ENCODE measurements around the gene TERB1. TPM values are rescaled to one million over a fixed set of nuclear protein-coding genes. Genes with fewer than 3 reads are reported as not detected.

Gene TERB1
- total and polyA plus RNA-seq, 2 donors (not counting 3 experiments of a cell fraction or from before 2014, with no cell fraction given): not detected

GRCh38 chr16:66728117-66728787, 73.1 kb downstream of the TERB1 start:
- H3K9ac ChIP-seq (replicated peaks; ENCODE audit: extremely low read depth, insufficient read depth, low read length): no peak overlapping the region
- H3K36me3 ChIP-seq (ENCODE audit: control insufficient read depth in 2 of 2, extremely low read depth in 1 of 2, insufficient read depth in 2 of 2, low read length in 2 of 2): peaks cover 56 to 62% of the 10 kb centered on the region in 2 experiments
- no peaks in the 10 kb centered on the region for H3K27me3 ChIP-seq (ENCODE audit: control insufficient read depth in 2 of 2, insufficient read depth in 2 of 2, low read length in 2 of 2)
- intact Hi-C loops (cut with micrococcal nuclease): loop anchor here (1.0 kb wide), 3 partner anchors 12 to 145 kb away; partner anchors contain the start of gene DYNC1LI2
- H3K9me3 ChIP-seq (replicated peaks; ENCODE audit: control insufficient read depth, insufficient read depth, low read length): no peaks in the 10 kb centered on the region
- no peak overlapping the region for H3K27ac ChIP-seq (ENCODE audit: insufficient read depth, low read depth, low read length)
- no peak overlapping the region for H3K4me2 ChIP-seq (ENCODE audit: insufficient read depth, low read length)
- TF ChIP-seq, protein P1, sequence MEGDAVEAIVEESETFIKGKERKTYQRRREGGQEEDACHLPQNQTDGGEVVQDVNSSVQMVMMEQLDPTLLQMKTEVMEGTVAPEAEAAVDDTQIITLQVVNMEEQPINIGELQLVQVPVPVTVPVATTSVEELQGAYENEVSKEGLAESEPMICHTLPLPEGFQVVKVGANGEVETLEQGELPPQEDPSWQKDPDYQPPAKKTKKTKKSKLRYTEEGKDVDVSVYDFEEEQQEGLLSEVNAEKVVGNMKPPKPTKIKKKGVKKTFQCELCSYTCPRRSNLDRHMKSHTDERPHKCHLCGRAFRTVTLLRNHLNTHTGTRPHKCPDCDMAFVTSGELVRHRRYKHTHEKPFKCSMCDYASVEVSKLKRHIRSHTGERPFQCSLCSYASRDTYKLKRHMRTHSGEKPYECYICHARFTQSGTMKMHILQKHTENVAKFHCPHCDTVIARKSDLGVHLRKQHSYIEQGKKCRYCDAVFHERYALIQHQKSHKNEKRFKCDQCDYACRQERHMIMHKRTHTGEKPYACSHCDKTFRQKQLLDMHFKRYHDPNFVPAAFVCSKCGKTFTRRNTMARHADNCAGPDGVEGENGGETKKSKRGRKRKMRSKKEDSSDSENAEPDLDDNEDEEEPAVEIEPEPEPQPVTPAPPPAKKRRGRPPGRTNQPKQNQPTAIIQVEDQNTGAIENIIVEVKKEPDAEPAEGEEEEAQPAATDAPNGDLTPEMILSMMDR (IDR thresholded peaks at IDR 0.05; ENCODE audit: extremely low read depth in 1 of 2, insufficient read depth in 1 of 2, low read depth in 1 of 2, low read length in 2 of 2): peak; percentile 43 to 48
- TF ChIP-seq JUN (IDR thresholded peaks at IDR 0.05; ENCODE audit: borderline replicate concordance, insufficient read depth, insufficient read length, low read depth) (no peak), POLR2AphosphoS5 (IDR thresholded peaks at IDR 0.05; ENCODE audit: insufficient read depth, low read depth, low read length) (peak; percentile 33)
- dilution Hi-C loops (cut with MboI; ENCODE audit: extremely low pct_ligation_motif_present, low sequenced_read_pairs): no loop called here
- POLR2A ChIA-PET: no interaction called here
- H3K4me1 ChIP-seq (ENCODE audit: control insufficient read depth, extremely low read depth, insufficient read depth, low read length): no peaks in the 10 kb centered on the region
- H2AFZ ChIP-seq (ENCODE audit: low read depth, low read length): no peak overlapping the region
- no peaks in the 10 kb centered on the region for H3K79me2 ChIP-seq (ENCODE audit: control insufficient read depth, insufficient read depth, low read length)
- DNase-seq (ENCODE audit: low read depth, low spot score) (peak; percentile 70), FAIRE-seq (peak; percentile 81)
- no peaks in the 10 kb centered on the region for H4K20me1 ChIP-seq (replicated peaks; ENCODE audit: control insufficient read depth, extremely low read depth, insufficient read depth, low read length)
- H3K9me1 ChIP-seq (replicated peaks; ENCODE audit: control insufficient read depth, extremely low read depth, insufficient read depth, low read length): no peaks in the 10 kb centered on the region
- CTCF ChIA-PET: interaction anchor here (0.7 to 4.1 kb wide), 14 partner anchors 9 to 321 kb away, joined by 3 to 29 read pairs (median 4); partner anchors contain the start of gene DYNC1LI2
- H3K4me3 ChIP-seq (replicated peaks in 1 of 3; ENCODE audit: insufficient read depth in 1 of 3, low read depth in 1 of 3, low read length in 3 of 3): no peak overlapping the region
- no TSS peak for BruUV-seq (replicated peaks)

- Histone ChIP-seq H2AFZ (ENCODE audit: low read depth, low read length) (no peak overlapping the region), H3K4me1 (ENCODE audit: control insufficient read depth, extremely low read depth, insufficient read depth, low read length) (no peaks in the 10 kb centered on the region), H3K4me3 (replicated peaks in 1 of 3; ENCODE audit: insufficient read depth in 1 of 3, low read depth in 1 of 3, low read length in 3 of 3) (no peak overlapping the region), H3K9me3 (replicated peaks; ENCODE audit: control insufficient read depth, insufficient read depth, low read length) (no peaks in the 10 kb centered on the region), H3K9ac (replicated peaks; ENCODE audit: extremely low read depth, insufficient read depth, low read length) (no peak overlapping the region), H3K36me3 (ENCODE audit: control insufficient read depth in 2 of 2, extremely low read depth in 1 of 2, insufficient read depth in 2 of 2, low read length in 2 of 2) (peaks cover 19 to 21% of the 10 kb centered on the region in 2 experiments), H3K4me2 (ENCODE audit: insufficient read depth, low read length) (no peak overlapping the region), H3K27ac (ENCODE audit: insufficient read depth, low read depth, low read length) (no peak overlapping the region), H4K20me1 (replicated peaks; ENCODE audit: control insufficient read depth, extremely low read depth, insufficient read depth, low read length) (peaks cover 2% of the 10 kb centered on the region), H3K79me2 (ENCODE audit: control insufficient read depth, insufficient read depth, low read length) (no peaks in the 10 kb centered on the region), H3K9me1 (replicated peaks; ENCODE audit: control insufficient read depth, extremely low read depth, insufficient read depth, low read length) (no peaks in the 10 kb centered on the region), H3K27me3 (ENCODE audit: control insufficient read depth in 2 of 2, insufficient read depth in 2 of 2, low read length in 2 of 2) (no peaks in the 10 kb centered on the region)
- TF ChIP-seq POLR2A (IDR thresholded peaks at IDR 0.05; ENCODE audit: low read depth, low read length): no peak
- TF ChIP-seq GATA2 (IDR thresholded peaks at IDR 0.05; ENCODE audit: insufficient read depth, insufficient read length, low read depth, low read length): no peak
- TF ChIP-seq EZH2 (IDR thresholded peaks at IDR 0.05; ENCODE audit: borderline replicate concordance, low read depth, low read length, severe bottlenecking): no peak
- TF ChIP-seq JUN (IDR thresholded peaks at IDR 0.05; ENCODE audit: borderline replicate concordance, insufficient read depth, insufficient read length, low read depth): no peak
- no peak for FAIRE-seq
- no peak for DNase-seq (ENCODE audit: low read depth, low spot score)
- BruUV-seq (replicated peaks): no TSS peak
- dilution Hi-C loops (cut with MboI; ENCODE audit: extremely low pct_ligation_motif_present, low sequenced_read_pairs): no loop called here
- POLR2A ChIA-PET: no interaction called here
- CTCF ChIA-PET: no interaction called here
- intact Hi-C loops (cut with micrococcal nuclease): no loop called here
These were observed 80.6 kb downstream of the TERB1 start for GRCh38 chr16:66720766-66721165.

All from endothelial cell of umbilical vein (primary cell).